ENCODE measurements around the gene LRRC8C. TPM values are rescaled to one million over a fixed set of nuclear protein-coding genes. Genes with fewer than 3 reads are reported as not detected.
A peak's percentile ranks its signal among the peaks of the same experiment; 100 is the strongest.

LRRC8C gene
- total and polyA plus RNA-seq, 10 of the 15 experiments (the other 5 are each of a cell fraction or from before 2014, with no cell fraction given): 2.3 to 16.3 (median 10.8) TPM

DNA sequence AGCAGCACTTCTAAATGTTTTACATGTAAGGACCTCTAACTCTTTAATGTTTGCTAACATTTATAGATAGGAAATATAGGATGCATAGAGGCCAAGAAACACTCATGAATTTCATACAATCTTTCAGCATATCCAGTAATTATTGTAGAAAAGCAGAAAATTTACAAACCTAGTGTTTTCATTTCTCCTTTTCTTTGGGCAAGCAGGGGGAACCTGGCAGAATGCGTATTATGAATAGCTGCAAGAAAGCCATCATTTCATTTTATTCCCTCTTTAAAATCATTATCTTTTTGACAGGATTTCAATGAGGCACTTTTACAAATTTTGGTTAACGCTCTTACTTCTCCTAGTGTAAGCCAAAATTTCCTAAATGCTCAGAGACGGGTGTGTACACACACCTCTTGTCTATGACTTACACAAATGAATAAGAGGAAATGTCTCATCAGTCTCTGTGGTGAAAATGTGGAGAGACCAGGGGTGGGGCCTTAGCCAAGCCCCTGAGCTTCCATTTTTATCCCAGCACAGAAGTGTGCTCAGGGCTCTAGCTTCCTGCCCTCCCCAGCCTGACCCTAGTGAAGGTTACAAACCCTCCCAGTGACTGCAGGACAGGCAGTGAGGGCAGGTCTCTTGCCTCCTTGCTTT lies 91.6 kb downstream of the LRRC8C start:
- Histone ChIP-seq H3K4me3 (no peak overlapping the region), H4K20me1 (ENCODE audit: control insufficient read depth, insufficient read depth) (no peaks in the 10 kb centered on the region), H3K9me3 (replicated peaks; ENCODE audit: control insufficient read depth, insufficient read depth, low read length) (no peaks in the 10 kb centered on the region), H3K9ac (ENCODE audit: control insufficient read depth, insufficient read depth, low read length) (no peak overlapping the region), H3K4me2 (ENCODE audit: control insufficient read depth, insufficient read depth) (peak overlapping the region; percentile 31), H3K36me3 (ENCODE audit: control insufficient read depth in 2 of 2, insufficient read depth in 2 of 2, low read length in 1 of 2) (no peaks in the 10 kb centered on the region), H3K27me3 (replicated peaks in 1 of 2; ENCODE audit: control insufficient read depth in 2 of 2, insufficient read depth in 2 of 2, low read length in 1 of 2) (no peaks in the 10 kb centered on the region), H3K27ac (ENCODE audit: control insufficient read depth, insufficient read depth) (no peak overlapping the region), H3K4me1 (ENCODE audit: control insufficient read depth, insufficient read depth, low read length) (peaks cover 28% of the 10 kb centered on the region), H2AFZ (ENCODE audit: control insufficient read depth, low read depth, low read length) (no peak overlapping the region; the same call in 1 of the 2 replicates), H3K79me2 (ENCODE audit: control insufficient read depth, insufficient read depth, low read length) (no peaks in the 10 kb centered on the region)
- POLR2A ChIA-PET: interaction anchor here (1.2 kb wide), 1 partner anchor 54 kb away, joined by 4 read pairs; no protein-coding TSS in a partner anchor
- CTCF ChIA-PET: interaction anchor here (1.0 to 2.2 kb wide), 3 partner anchors 30 to 50 kb away, joined by 3 to 4 read pairs (median 4); no protein-coding TSS in a partner anchor
- intact Hi-C loops (cut with micrococcal nuclease; ENCODE audit: unreplicated experiment) (no loop called here), in situ Hi-C loops (cut with MboI) (no loop called here)
- 15% methylated on average over 3 of the region's 3 CpGs for WGBS (ENCODE audit: insufficient coverage, insufficient replicate concordance, low lambda C conversion rate, missing lambda C conversion rate)
- RAD21 ChIA-PET (ENCODE audit: unreplicated experiment): interaction anchor here (0.6 to 2.0 kb wide), 4 partner anchors 38 to 75 kb away, joined by 3 to 6 read pairs (median 4); no protein-coding TSS in a partner anchor
- SMC1A ChIA-PET (ENCODE audit: uncharacterized antibody, unreplicated experiment): interaction anchor here (0.7 to 2.4 kb wide), 17 partner anchors 15 to 94 kb away, joined by 3 to 9 read pairs (median 3); no protein-coding TSS in a partner anchor
- BruUV-seq (replicated peaks): no TSS peak
- ATAC-seq (peak; percentile 88), DNase-seq (ENCODE audit: low read depth, low spot score) (peak; percentile 52), FAIRE-seq (no peak)
- TF ChIP-seq PAX5 (IDR thresholded peaks at IDR 0.05; ENCODE audit: borderline replicate concordance, low read depth, low read length): 0 out of 2 replicates have a peak, but pooled peaks have one; percentile 25
- no peak for TF ChIP-seq SUPT20H (IDR thresholded peaks at IDR 0.05; ENCODE audit: borderline replicate concordance, control insufficient read depth, low read depth, low read length)
- TF ChIP-seq, protein P1, sequence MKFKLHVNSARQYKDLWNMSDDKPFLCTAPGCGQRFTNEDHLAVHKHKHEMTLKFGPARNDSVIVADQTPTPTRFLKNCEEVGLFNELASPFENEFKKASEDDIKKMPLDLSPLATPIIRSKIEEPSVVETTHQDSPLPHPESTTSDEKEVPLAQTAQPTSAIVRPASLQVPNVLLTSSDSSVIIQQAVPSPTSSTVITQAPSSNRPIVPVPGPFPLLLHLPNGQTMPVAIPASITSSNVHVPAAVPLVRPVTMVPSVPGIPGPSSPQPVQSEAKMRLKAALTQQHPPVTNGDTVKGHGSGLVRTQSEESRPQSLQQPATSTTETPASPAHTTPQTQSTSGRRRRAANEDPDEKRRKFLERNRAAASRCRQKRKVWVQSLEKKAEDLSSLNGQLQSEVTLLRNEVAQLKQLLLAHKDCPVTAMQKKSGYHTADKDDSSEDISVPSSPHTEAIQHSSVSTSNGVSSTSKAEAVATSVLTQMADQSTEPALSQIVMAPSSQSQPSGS (IDR thresholded peaks at IDR 0.05; ENCODE audit: low read length): peak; percentile 53; the same call in 1 of the 2 replicates
- TF ChIP-seq TBL1XR1 (IDR thresholded peaks at IDR 0.05; ENCODE audit: low read depth, low read length): no peak
- TF ChIP-seq, protein P2, sequence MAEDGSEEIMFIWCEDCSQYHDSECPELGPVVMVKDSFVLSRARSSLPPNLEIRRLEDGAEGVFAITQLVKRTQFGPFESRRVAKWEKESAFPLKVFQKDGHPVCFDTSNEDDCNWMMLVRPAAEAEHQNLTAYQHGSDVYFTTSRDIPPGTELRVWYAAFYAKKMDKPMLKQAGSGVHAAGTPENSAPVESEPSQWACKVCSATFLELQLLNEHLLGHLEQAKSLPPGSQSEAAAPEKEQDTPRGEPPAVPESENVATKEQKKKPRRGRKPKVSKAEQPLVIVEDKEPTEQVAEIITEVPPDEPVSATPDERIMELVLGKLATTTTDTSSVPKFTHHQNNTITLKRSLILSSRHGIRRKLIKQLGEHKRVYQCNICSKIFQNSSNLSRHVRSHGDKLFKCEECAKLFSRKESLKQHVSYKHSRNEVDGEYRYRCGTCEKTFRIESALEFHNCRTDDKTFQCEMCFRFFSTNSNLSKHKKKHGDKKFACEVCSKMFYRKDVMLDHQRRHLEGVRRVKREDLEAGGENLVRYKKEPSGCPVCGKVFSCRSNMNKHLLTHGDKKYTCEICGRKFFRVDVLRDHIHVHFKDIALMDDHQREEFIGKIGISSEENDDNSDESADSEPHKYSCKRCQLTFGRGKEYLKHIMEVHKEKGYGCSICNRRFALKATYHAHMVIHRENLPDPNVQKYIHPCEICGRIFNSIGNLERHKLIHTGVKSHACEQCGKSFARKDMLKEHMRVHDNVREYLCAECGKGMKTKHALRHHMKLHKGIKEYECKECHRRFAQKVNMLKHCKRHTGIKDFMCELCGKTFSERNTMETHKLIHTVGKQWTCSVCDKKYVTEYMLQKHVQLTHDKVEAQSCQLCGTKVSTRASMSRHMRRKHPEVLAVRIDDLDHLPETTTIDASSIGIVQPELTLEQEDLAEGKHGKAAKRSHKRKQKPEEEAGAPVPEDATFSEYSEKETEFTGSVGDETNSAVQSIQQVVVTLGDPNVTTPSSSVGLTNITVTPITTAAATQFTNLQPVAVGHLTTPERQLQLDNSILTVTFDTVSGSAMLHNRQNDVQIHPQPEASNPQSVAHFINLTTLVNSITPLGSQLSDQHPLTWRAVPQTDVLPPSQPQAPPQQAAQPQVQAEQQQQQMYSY (CRISPR knock-in tag; IDR thresholded peaks at IDR 0.05): no peak
- TF ChIP-seq RB1 (IDR thresholded peaks at IDR 0.05; ENCODE audit: borderline replicate concordance): no peak
- TF ChIP-seq, protein P3, sequence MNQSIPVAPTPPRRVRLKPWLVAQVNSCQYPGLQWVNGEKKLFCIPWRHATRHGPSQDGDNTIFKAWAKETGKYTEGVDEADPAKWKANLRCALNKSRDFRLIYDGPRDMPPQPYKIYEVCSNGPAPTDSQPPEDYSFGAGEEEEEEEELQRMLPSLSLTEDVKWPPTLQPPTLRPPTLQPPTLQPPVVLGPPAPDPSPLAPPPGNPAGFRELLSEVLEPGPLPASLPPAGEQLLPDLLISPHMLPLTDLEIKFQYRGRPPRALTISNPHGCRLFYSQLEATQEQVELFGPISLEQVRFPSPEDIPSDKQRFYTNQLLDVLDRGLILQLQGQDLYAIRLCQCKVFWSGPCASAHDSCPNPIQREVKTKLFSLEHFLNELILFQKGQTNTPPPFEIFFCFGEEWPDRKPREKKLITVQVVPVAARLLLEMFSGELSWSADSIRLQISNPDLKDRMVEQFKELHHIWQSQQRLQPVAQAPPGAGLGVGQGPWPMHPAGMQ (IDR thresholded peaks at IDR 0.05; ENCODE audit: borderline replicate concordance): no peak
- TF ChIP-seq, protein P4, sequence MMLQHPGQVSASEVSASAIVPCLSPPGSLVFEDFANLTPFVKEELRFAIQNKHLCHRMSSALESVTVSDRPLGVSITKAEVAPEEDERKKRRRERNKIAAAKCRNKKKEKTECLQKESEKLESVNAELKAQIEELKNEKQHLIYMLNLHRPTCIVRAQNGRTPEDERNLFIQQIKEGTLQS (IDR thresholded peaks at IDR 0.05; ENCODE audit: borderline replicate concordance, extremely low read depth, low read depth, low read length): no peak
- TF ChIP-seq, protein P5, sequence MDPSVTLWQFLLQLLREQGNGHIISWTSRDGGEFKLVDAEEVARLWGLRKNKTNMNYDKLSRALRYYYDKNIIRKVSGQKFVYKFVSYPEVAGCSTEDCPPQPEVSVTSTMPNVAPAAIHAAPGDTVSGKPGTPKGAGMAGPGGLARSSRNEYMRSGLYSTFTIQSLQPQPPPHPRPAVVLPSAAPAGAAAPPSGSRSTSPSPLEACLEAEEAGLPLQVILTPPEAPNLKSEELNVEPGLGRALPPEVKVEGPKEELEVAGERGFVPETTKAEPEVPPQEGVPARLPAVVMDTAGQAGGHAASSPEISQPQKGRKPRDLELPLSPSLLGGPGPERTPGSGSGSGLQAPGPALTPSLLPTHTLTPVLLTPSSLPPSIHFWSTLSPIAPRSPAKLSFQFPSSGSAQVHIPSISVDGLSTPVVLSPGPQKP (IDR thresholded peaks at IDR 0.05; ENCODE audit: low read depth, low read length): no peak
- TF ChIP-seq CREB1 (IDR thresholded peaks at IDR 0.05; ENCODE audit: low read depth): no peak
- 0 out of 2 replicates have a peak, but pooled peaks have one; percentile 37 for TF ChIP-seq FOXM1 (IDR thresholded peaks at IDR 0.05; ENCODE audit: low read depth, low read length)
- TF ChIP-seq, protein P6, sequence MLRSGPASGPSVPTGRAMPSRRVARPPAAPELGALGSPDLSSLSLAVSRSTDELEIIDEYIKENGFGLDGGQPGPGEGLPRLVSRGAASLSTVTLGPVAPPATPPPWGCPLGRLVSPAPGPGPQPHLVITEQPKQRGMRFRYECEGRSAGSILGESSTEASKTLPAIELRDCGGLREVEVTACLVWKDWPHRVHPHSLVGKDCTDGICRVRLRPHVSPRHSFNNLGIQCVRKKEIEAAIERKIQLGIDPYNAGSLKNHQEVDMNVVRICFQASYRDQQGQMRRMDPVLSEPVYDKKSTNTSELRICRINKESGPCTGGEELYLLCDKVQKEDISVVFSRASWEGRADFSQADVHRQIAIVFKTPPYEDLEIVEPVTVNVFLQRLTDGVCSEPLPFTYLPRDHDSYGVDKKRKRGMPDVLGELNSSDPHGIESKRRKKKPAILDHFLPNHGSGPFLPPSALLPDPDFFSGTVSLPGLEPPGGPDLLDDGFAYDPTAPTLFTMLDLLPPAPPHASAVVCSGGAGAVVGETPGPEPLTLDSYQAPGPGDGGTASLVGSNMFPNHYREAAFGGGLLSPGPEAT (IDR thresholded peaks at IDR 0.05; ENCODE audit: low read depth): 0 out of 2 replicates have a peak, but pooled peaks have one; percentile 16
